HG03159 (cell line): Measurements from ENCODE around the gene PLAC9.

Source experiments
- ATAC-seq: cut with Tn5 transposase; IDR thresholded peaks from one replicate; pipeline ENCODE4 v1.9.1; 2021; ENCODE audit warnings: mild to moderate bottlenecking, moderate library complexity; ENCODE audit not compliant: unreplicated experiment

Gene PLAC9

DNA sequence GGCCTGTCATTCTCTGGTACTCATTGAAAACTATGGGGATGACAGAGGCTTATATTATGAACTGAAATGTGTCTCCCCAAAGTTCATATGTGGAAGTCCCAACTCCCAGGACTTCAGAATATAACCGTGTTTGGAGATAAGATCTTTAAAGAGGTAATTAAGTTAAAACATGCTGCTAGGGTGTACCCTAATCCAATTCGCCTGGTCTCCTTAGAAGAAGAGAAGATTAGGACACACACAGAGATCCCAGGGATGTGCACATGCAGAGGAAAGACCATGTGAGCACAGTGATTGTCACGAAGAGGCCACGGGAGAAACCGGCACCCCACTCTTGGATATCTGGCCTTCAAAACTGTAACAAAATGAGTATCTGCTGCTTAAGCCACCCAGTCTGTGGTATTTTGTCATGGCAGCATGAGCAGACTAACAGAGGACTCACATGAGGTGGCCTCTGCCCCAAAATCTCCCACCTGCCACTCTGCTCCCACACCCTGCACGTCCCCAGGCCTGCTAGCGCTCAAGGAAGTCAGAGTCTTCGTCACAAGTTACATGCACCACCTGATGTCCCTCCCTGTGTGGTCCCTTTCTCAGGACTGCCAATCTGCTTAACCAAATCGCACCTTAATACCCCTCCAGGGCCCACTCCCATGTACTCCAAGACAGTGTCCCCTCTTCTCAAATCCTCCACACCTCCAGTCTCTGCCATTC lies 26.8 kb downstream of the PLAC9 start:
- ATAC-seq = no peak

DNA sequence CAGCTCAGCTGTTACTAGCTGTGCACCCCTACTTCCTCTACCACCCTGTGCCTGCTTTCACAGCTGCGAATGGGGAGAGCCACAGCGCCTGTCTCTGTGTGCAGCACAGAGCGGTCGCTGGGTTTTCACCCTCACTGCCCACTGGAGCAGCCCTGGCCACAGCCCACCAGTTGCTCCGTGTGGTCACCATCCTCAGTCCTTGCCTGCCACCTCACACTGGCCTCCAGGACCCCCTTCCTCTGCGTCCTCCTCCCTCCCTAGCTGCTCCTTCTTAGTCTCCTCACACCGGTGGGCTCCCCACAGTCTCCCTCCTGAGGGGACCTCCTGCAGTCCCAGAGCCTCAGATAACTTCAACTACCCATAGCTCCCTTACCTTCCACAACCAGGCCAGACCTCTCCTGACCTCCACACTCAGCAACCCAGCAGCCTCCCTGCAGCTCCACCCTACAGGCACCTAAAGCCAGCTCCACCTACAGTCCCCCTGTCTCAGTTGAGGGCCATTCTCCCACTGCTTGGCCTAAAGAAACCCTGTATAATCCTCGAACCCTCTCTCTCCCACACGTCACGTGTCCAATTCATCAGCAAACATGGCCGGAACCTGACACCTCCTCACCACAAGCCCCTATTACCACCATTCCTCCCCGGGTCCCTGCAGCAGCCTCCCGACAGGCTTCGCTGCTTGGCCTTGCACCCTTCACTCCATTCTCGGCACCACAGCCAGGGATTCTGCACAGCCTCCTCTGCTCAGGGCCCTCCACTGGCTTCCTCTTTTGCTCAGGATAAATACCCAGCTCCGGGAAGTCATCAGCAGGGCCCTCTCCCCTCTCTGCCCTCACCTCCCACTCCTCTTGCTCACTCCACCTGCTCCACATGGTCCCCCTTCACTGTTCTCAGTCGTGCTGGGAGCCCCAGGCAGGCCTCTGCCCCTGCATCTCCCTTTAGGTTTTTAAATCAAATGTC lies 28.1 kb downstream of the PLAC9 start:
- ATAC-seq = no peak

DNA sequence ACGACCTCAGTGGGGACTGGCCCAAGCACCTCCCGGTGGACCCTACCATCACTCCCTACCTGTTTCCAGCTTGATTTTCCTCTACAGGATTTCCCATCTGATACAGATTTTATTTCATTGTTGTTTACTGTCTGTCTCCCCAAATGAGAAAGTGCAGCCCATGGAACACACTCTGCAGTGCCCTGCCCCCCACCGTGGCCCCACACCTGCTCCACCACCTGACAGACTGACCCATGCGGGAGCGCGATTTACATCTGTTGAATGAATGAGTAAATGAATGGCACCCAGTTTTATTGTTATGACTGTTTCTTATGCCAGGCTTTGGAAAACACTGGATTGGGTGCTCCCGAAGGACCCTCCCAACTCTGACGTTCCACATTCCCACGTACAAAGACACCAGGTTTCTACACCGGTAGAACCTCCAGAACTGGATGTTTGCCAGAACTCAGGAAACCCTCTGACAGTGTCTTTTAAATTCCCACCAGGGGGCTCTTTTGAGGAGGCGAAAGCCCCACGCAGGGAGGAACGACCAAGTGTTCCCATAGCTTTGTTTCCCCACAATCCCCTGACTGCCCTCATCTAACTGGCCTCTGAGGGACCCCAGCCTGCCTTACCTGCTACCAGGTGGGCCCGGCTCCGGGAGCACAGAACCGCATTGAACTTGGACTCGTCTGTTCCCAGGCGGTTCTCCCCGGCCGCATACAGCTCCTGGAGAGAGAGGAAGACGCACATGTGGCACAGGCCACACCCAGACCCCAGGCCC lies 29.0 kb downstream of the PLAC9 start:
- ATAC-seq = no peak

DNA sequence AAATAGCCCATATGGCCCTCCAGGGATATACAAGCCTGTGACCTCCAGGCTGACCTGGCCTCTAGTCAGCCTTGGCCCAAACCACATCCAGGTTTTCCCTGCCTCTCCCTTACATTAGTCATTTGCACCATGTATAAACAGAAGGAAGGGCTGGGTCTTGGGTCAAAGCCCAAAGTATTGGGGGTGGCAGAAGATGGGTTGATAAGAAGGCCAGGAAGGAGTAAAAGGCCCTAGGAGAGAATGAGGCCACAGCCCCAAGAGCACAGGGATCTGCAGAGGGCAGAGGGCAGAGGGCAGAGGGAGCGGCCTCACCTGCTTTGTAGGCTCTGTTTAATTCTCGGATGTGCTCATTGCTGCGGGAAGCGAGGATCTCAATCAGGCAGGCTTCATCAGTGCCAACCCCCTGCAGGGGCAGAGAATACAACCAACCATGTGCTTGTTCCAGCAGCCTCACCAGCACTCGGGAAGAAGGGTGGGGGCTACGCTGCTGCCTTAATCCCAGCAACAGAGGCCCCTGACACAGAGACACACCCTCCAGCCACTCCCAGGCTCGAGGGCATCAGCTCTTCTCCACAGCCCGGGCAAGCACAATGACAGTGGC lies 31.3 kb downstream of the PLAC9 start:
- ATAC-seq = no peak

DNA sequence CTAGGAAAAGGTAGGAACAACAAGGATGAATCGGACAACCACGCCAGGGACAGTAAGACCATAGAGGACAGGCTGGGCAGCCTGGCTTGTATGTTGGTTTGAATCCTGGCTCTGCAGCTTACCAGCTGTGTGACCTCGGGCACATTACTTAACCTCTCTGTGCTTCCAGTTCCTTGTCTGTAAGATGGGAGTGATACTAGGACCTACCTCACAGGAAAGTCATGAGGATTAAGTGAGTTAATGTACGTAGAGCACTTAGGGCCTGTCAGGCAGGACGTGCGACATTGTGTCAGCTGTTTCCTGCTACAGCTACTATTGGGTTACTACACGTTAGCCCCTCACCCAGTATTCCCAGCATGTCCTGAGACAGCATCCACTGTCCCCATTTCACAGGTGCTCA lies 32.1 kb downstream of the PLAC9 start:
- ATAC-seq = no peak

DNA sequence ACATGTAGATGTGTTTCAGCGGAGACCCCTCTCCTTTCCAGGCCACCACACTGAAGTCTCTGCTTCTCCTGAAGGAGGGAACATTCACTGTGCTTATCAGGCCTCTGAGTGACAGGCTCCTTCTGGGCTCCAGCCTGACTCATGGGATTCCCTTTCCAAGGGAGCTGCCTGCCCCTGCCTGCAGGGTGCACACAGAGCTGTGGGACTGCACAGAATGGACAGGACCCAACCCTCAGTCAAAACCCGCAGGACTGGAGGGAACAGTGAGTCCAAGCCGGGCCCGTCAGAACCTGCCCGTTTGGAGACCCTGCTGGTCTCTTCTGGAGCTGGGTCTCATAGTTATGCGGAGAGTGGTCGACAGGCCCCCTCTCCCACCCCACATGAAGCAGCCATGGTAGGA lies 32.6 kb downstream of the PLAC9 start:
- no peak for ATAC-seq

DNA sequence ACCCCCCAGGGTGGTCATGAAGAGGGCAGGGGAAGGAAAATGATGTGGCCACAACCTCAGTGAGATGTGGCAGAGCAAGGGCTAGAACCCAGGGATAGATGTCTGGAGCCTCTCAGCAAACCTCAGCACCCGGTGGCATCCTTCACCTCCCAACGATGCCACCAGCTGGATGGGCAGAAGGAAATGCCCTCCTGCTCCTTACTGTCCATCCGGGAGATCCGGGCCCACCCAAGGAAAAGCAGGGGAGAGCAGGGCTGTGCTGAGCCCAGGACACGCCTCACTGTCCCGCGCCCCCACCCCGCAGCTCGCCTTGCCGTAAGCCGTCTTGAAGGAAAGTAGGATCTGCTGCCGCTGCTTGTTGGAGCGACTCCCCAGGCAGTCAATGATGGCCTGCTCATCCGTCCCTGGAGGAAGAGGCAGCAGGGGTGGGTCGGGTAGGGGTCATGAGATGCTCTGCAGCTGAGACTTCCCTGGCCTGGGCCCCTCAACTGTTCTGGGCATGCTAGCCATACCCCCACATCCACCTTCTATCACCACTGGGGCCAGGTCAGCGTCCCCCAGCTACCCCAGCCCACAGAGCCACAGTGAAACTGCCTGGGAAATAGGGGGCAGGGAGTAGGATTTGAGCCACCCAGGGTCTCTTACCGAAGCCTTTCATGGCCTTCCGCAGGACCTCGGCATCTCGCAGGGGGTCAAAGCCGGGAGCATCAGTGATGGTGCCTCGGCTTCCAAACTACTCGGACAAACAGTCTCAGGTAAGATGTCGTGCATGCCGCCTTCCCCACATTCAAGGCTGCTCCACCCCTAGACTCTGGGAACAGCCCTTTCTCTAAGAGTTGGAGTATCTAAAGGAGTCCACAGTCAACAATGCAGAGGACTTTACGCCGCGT lies 34.3 kb downstream of the PLAC9 start:
- ATAC-seq = no peak

DNA sequence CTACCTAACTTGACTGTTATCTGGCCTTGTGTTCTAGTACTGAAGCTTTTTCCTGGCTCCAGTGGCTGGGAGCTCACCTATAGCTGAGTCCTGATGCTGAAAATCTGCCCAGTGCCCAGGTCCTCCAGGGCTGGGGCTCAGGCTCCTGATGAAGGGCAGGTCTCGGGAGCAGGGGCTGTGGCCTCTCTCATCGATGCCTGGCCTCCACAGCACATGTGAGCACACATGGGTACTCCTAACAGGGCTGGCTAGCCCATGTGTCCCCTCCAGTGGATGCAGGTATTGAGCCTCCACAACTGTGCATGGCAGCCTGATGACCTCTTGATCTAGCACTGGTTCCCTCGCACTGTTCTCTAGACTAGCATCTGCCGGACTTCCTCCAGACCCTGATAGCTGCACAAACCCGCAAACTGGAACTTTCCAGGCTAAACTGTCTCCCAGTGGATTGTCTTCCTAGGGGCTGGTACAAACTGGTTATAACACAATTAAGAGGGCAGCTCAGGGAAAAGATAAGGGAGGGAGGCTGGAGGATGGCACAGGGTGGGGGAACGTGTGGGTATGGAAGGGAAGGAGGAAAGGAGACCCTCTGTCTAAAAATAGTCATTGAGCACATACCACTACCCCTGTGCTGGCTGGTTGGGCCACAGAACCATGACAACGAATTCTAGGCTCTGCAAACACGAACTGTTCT lies 35.1 kb downstream of the PLAC9 start:
- no peak for ATAC-seq

DNA sequence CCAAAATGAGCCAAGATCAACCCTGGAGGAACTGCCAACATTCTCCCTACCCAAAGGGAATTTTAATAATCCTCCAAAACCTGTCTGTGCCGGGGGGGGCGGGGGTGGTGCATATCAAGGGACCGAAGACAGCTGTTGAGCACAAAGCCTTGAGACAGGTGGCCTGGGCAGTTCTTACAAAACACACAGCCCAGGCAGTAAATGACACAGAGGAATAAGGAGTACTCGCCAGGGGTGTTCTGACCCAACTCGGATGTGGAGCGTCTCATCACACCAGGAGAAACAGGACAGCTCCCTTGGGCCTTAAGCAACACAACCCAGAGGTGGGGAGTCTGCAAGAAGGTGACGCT lies 35.6 kb downstream of the PLAC9 start:
- no peak for ATAC-seq

DNA sequence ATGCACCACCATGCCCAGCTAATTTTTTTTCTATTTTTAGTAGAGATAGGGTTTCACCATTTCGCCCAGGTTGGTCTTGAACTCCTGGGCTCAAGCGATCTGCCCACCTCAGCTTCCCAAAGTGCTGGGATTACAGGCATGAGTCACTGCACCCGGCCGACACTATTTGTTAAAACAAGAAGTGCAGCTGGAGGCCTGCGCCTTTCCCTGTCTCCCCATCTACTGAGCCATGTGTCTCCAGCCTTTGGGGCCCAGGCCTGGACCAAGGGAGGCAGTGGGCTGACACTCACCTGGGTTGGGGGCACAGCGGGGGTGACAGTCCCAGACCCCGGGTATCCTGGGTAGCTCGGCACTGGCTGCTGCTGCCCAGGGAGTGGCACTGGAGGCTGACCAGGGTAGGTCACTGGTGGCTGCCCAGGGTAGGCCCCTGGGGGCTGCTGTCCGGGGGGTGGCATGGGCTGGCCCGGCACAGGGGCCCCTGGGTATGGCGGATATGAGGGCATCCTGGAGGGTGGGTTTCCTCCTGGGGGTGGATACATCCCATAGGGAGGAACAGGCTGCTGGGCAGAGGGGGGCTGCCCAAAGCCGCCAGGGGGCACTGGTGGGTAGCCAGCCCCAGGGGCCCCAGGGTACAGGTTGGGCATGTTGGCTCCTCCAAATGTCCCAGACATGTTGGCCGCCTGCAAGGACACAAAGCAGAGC lies 36.3 kb downstream of the PLAC9 start:
- no peak for ATAC-seq

DNA sequence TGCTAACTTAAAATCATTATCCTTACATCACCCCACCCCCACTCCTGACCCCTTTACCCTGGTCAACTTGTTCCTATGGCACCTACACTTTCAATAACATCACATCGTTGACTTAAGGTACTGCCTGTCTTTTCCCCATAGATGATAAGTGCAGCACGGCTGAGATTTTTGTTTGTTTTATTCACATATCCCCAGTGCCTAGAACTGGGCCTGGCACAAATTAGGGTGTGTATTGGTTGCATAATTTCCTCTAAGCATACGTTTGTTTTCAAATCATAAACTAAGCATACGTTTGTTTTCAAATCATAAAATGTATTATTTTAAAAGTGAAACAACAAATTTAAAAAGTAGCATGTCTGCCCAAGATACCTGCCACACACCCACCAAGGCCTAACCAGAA lies 37.5 kb downstream of the PLAC9 start:
- ATAC-seq = no peak

DNA sequence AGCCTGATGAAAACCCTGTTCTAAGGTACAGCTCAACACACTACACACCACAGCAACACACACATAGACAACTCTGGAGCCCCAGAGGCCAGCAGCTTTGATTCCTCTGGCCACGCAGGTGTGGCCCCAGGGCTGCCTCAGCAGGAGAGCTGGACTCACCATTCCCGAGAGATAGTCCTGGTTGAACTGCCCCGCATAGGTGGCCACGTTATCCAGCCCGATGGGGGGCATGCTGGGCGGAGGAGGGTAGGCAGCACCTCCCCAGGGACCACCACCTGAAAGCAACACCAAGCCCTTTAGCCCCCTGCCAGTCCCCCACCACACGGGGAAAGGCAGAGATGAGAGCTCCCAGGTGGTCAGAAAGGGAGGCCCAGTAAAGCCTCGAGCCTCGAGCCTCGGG lies 38.1 kb downstream of the PLAC9 start:
- ATAC-seq = no peak

DNA sequence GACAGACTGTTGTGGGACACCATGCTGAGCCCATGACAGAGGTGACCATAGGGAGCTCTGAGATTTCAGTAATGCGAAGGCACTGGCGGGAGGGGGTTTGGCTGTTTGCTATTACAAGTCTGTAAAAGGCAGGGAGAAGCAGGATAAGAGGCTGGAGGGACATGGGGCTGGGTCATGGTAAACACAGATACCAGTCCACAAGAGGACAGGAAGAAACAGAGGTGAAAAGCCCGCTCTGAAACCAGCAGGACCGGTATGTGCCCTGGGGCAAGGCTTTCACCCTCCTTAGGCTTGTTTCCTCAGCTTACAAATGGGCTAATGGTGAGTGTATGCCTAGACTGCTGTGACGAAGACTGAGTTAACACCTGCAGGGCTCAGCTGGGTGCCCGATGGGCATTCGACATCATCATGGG lies 38.7 kb downstream of the PLAC9 start:
- no peak for ATAC-seq

DNA sequence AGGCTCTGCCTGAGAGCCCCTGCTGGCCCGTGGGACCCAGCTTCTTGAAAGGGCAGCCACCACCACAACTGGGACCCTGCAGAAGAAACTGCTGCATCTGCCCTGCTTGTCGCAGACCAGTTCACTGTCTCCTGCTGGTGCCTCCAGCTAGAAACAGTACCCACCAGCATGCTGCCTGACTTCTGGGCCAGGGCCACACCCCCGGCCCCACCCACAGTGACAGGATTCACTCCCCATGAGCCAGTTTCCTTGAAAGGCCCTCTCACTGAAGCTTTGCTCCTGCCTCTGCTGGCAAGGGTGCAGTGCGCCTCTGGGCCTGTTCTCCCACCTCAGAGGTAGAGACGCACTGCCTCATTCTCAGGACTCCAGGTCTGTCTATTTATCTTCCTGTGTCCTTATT lies 40.4 kb downstream of the PLAC9 start:
- ATAC-seq = no peak

DNA sequence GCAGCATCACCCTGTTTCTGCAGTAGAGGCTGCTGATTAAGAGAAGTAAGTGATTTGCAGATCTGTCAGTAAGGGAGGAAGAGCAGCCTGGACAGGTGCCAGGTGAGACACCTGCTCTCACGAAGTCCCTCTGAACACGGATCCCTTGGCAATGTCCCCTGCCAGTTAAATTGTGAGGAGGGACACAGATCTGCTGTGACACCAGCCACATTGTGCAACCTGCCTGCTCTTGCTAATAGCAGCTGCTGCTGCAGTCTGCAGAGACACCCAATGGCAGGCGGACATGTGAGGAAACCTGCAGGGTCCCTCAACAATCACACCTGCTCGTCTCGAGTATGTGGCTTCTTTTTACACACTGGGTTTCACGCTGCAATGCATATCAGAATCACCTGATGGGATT lies 40.9 kb downstream of the PLAC9 start:
- no peak for ATAC-seq

DNA sequence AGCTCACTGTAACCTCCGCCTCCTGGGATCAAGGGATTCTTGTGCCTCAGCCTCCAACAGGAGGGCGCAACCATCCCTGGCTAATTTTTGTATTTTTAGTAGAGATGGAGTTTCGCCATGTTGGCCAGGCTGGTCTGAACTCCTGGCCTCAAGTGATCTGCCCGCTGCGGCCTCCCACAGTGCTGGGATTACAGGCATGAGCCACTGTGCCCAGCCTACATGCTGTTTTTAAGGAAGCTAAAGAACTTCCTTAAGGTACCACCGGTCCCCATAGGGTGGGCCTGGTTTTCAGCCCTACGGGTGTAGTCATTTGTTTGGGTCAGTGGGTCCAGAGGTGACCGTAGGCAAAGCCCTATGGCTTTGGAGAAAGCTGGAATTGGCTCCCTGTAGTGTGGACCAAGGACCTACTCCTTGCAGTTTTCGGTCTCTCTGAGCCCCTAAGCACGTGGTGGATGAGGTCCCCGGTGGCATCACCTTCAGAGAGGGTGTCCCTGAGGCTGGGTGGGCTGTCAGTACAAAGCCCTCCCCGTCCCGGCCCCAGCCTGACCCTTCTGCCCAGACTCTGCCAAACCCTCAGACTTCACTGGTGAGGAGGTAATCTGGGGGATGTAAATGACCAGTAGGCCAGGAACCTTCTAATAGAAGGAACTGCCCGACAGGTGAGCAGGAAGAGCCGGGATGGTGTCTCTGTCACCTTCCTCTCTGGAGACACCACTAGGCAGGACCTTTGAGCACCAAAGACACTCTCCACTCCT lies 42.3 kb downstream of the PLAC9 start:
- no peak for ATAC-seq

DNA sequence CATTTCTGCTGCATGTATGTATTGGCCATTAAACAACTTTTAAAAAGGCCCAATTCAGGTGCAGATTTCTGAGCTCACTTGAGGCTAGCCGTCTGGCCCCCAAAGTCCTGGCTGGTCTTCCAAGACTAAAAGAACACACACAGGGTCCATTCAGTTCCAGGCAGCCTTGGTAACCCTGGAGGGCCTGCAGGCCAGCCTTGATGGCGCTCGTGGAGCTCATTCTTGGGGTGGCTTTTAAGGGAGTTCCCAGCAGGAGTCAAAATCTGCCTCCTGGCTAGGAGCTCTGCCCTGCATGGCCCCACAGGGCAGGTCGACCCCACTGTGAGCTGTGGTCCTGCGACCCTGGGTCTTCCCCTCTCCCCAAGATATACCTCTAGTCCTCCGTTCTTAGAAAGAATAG lies 44.0 kb downstream of the PLAC9 start:
- ATAC-seq = no peak
